ENCODE data around the gene CASP6. TPM values are rescaled to one million over a fixed set of nuclear protein-coding genes. Genes with fewer than 3 reads are reported as not detected.

CASP6 gene
- total RNA-seq, 3 donors from 2014 or later = 18.6 to 39.1 (median 24.9) TPM

DNA sequence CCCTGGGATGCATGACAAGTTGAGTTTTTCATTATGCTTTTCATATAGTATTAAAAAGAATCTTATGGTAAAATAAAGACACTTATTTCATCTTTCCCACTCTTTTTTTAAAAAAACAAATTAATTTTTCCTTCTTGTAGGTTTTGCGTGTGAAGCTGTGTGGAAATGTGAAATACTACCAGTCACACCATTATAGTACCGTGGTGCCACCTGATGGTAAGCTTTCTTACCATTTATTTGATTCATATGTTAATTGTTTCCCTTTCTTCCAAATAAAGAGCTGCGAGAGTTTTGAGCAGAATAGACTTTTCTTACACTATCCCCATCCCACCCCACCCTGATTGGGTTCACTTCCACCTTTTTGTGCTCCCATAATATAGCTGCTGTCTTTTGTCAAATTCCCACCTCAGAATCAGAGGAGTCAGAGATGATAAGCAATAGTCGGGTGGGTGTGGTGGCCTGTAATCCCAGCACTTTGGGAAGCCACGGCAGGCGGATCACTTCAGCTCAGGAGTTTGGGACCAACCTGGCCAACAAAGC, 44.3 kb downstream of the CASP6 start:
- no peaks in the 10 kb centered on the region for H3K4me1 ChIP-seq
- H3K27me3 ChIP-seq = no peaks in the 10 kb centered on the region
- no peaks in the 10 kb centered on the region for H3K9me3 ChIP-seq
- H3K27ac ChIP-seq = no peak overlapping the region
- DNase-seq (ENCODE audit: low spot score in 2 of 2) = no peak
- no peaks in the 10 kb centered on the region for H3K36me3 ChIP-seq
- TF ChIP-seq POLR2A (IDR thresholded peaks at IDR 0.05) (no peak), POLR2AphosphoS5 (IDR thresholded peaks at IDR 0.05) (no peak)
- TF ChIP-seq, protein P1, sequence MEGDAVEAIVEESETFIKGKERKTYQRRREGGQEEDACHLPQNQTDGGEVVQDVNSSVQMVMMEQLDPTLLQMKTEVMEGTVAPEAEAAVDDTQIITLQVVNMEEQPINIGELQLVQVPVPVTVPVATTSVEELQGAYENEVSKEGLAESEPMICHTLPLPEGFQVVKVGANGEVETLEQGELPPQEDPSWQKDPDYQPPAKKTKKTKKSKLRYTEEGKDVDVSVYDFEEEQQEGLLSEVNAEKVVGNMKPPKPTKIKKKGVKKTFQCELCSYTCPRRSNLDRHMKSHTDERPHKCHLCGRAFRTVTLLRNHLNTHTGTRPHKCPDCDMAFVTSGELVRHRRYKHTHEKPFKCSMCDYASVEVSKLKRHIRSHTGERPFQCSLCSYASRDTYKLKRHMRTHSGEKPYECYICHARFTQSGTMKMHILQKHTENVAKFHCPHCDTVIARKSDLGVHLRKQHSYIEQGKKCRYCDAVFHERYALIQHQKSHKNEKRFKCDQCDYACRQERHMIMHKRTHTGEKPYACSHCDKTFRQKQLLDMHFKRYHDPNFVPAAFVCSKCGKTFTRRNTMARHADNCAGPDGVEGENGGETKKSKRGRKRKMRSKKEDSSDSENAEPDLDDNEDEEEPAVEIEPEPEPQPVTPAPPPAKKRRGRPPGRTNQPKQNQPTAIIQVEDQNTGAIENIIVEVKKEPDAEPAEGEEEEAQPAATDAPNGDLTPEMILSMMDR (IDR thresholded peaks at IDR 0.05) = no peak
- intact Hi-C loops (cut with DNase I; ENCODE audit: low total_unique reads) = no loop called here
- no peak overlapping the region for H3K4me3 ChIP-seq

GRCh38 chr4:109657854-109658418, 45.3 kb downstream of the CASP6 start:
- peaks cover 3 to 4% of the 10 kb centered on the region in 2 donors for H3K9me3 ChIP-seq
- no peak overlapping the region for H3K27ac ChIP-seq
- no peaks in the 10 kb centered on the region for H3K36me3 ChIP-seq
- H3K4me3 ChIP-seq = no peak overlapping the region
- TF ChIP-seq POLR2A (IDR thresholded peaks at IDR 0.05) (no peak), POLR2AphosphoS5 (IDR thresholded peaks at IDR 0.05) (no peak)
- TF ChIP-seq, protein P1 (IDR thresholded peaks at IDR 0.05) = no peak
- no peaks in the 10 kb centered on the region for H3K27me3 ChIP-seq
- intact Hi-C loops (cut with DNase I; ENCODE audit: low total_unique reads) = no loop called here
- DNase-seq (ENCODE audit: low spot score in 2 of 2) = no peak
- H3K4me1 ChIP-seq = no peaks in the 10 kb centered on the region

- intact Hi-C loops (cut with DNase I; ENCODE audit: low total_unique reads) = no loop called here
- H3K27ac ChIP-seq = no peak overlapping the region
- no peak for DNase-seq (ENCODE audit: low spot score in 2 of 2)
- H3K36me3 ChIP-seq = no peaks in the 10 kb centered on the region
- H3K4me1 ChIP-seq = no peaks in the 10 kb centered on the region
- peaks cover 11 to 12% of the 10 kb centered on the region in 2 donors for H3K9me3 ChIP-seq
- TF ChIP-seq, protein P1 (IDR thresholded peaks at IDR 0.05) = no peak
- TF ChIP-seq POLR2AphosphoS5 (IDR thresholded peaks at IDR 0.05) = no peak
- no peak for TF ChIP-seq POLR2A (IDR thresholded peaks at IDR 0.05)
- no peaks in the 10 kb centered on the region for H3K27me3 ChIP-seq
- H3K4me3 ChIP-seq = no peak overlapping the region
These were observed 47.8 kb downstream of the CASP6 start for GRCh38 chr4:109655396-109655795.

- H3K4me1 ChIP-seq = no peaks in the 10 kb centered on the region
- intact Hi-C loops (cut with DNase I; ENCODE audit: low total_unique reads) = no loop called here
- TF ChIP-seq, protein P1 (IDR thresholded peaks at IDR 0.05) = no peak
- TF ChIP-seq POLR2AphosphoS5 (IDR thresholded peaks at IDR 0.05) (no peak), POLR2A (IDR thresholded peaks at IDR 0.05) (no peak)
- no peaks in the 10 kb centered on the region for H3K36me3 ChIP-seq
- H3K4me3 ChIP-seq = no peak overlapping the region
- H3K9me3 ChIP-seq = peaks cover 11 to 12% of the 10 kb centered on the region in 2 donors
- H3K27ac ChIP-seq = no peak overlapping the region
- no peaks in the 10 kb centered on the region for H3K27me3 ChIP-seq
- no peak for DNase-seq (ENCODE audit: low spot score in 2 of 2)
These were observed 53.4 kb downstream of the CASP6 start for GRCh38 chr4:109649872-109650271.

- Histone ChIP-seq H3K4me3 (no peak overlapping the region), H3K27me3 (no peaks in the 10 kb centered on the region), H3K27ac (no peak overlapping the region), H3K9me3 (peaks cover 11 to 12% of the 10 kb centered on the region in 2 donors), H3K36me3 (no peaks in the 10 kb centered on the region), H3K4me1 (no peaks in the 10 kb centered on the region)
- intact Hi-C loops (cut with DNase I; ENCODE audit: low total_unique reads) = no loop called here
- TF ChIP-seq POLR2A (IDR thresholded peaks at IDR 0.05) (no peak), POLR2AphosphoS5 (IDR thresholded peaks at IDR 0.05) (no peak)
- TF ChIP-seq, protein P1 (IDR thresholded peaks at IDR 0.05) = no peak
- DNase-seq (ENCODE audit: low spot score in 2 of 2) = no peak
These were observed 54.2 kb downstream of the CASP6 start for GRCh38 chr4:109648997-109649575.

Measured in breast epithelium (tissue), 4 donors.